DND-41 (cell line): ENCODE measurements around the gene UBR3.
"Not testable (repeated sequence)": the region's sequence is repeated elsewhere in the genome, so short reads cannot be mapped to it uniquely, and the experiment has no call there.

Experiments
- ATAC-seq: fragments of 200-7000 bp; cut with Tn5 transposase; 3 replicates; pipeline ENCODE4 v1.9.1; 2021; ENCODE audit warnings: low read depth; ENCODE audit not compliant: insufficient read depth
- DNase-seq: peaks from one replicate; pipeline ENCODE4 v3.0.0-alpha.2; 2020
- H2AFZ ChIP-seq: 2 replicates; pipeline ENCODE4 v1.6.0; 2012; ENCODE audit warnings: low read depth, low read length
- H3K27ac ChIP-seq: 2 replicates; pipeline ENCODE4 v1.5.1; 2012; ENCODE audit warnings: low read length, inconsistent platforms
- H3K27me3 ChIP-seq: fragments of 200-600 bp; sonication (generic); 2 replicates; pipeline ENCODE4 v1.6.0; 2012; ENCODE audit warnings: low read length, mild to moderate bottlenecking, inconsistent platforms; ENCODE audit not compliant: insufficient read depth, poor library complexity
- H3K36me3 ChIP-seq: 2 replicates; pipeline ENCODE4 v1.5.1; 2012; ENCODE audit warnings: low read length, inconsistent platforms; ENCODE audit not compliant: insufficient read depth
- H3K4me1 ChIP-seq: 2 replicates; pipeline ENCODE4 v1.5.1; 2012; ENCODE audit warnings: mild to moderate bottlenecking, low read length; ENCODE audit not compliant: insufficient read depth
- H3K4me2 ChIP-seq: 2 replicates; pipeline ENCODE4 v1.6.0; 2012; ENCODE audit warnings: mild to moderate bottlenecking, moderate library complexity, low read length, inconsistent platforms; ENCODE audit not compliant: insufficient read depth
- H3K4me3 ChIP-seq, 2 experiments: fragments of 200-600 bp in 1 of 2; shearing (Covaris generic) in 1 of 2; 2 replicates each; pipeline ENCODE4 v1.5.1; 2012 to 2016; ENCODE audit warnings: inconsistent platforms in 2 of 2, low read length in 2 of 2, mild to moderate bottlenecking in 2 of 2, low read depth in 1 of 2, moderate library complexity in 1 of 2
- H3K79me2 ChIP-seq: 2 replicates; pipeline ENCODE4 v1.6.0; 2012; ENCODE audit warnings: low read length, inconsistent platforms; ENCODE audit not compliant: insufficient read depth
- H3K9ac ChIP-seq: 2 replicates; pipeline ENCODE4 v1.6.0; 2012; ENCODE audit warnings: low read depth, mild to moderate bottlenecking, inconsistent platforms, low read length, moderate library complexity
- H3K9me3 ChIP-seq: 2 replicates; pipeline ENCODE4 v1.5.1; 2012; ENCODE audit warnings: low read length, moderate library complexity, mild to moderate bottlenecking, inconsistent platforms; ENCODE audit not compliant: insufficient read depth, severe bottlenecking
- H4K20me1 ChIP-seq: 2 replicates; pipeline ENCODE4 v1.6.0; 2012; ENCODE audit warnings: low read length; ENCODE audit not compliant: insufficient read depth
- CTCF ChIP-seq: IDR thresholded peaks from 2 replicates; pipeline ENCODE4 v1.5.1; 2012; ENCODE audit warnings: borderline replicate concordance, low read length, moderate library complexity, mild to moderate bottlenecking; ENCODE audit not compliant: poor library complexity, severe bottlenecking; ENCODE audit errors: extremely low read depth
- EZH2 ChIP-seq: IDR thresholded peaks from 3 replicates; pipeline ENCODE4 v1.6.1; 2012; ENCODE audit warnings: borderline replicate concordance, low read depth, mild to moderate bottlenecking, moderate library complexity, low read length, inconsistent platforms; ENCODE audit not compliant: severe bottlenecking

The UBR3 gene

GRCh38 chr2:170115501-170116229 is 288.4 kb downstream of the UBR3 start:
- Histone ChIP-seq H3K4me3 (no peak overlapping the region), H3K9me3 (no peaks in the 10 kb centered on the region), H3K36me3 (no peaks in the 10 kb centered on the region), H4K20me1 (no peaks in the 10 kb centered on the region), H3K4me1 (no peaks in the 10 kb centered on the region), H3K79me2 (no peaks in the 10 kb centered on the region), H3K9ac (no peak overlapping the region), H3K27me3 (no peaks in the 10 kb centered on the region), H2AFZ (no peak overlapping the region), H3K27ac (no peak overlapping the region), H3K4me2 (no peak overlapping the region)
- TF ChIP-seq CTCF (no peak), EZH2 (no peak)
- DNase-seq (no peak), ATAC-seq (no peak)

GRCh38 chr2:170118641-170119040 is 291.4 kb downstream of the UBR3 start:
- H3K27ac ChIP-seq: no peak overlapping the region
- no peaks in the 10 kb centered on the region for H3K27me3 ChIP-seq
- no peaks in the 10 kb centered on the region for H3K9me3 ChIP-seq
- H3K4me1 ChIP-seq: no peaks in the 10 kb centered on the region
- no peak for TF ChIP-seq CTCF
- no peaks in the 10 kb centered on the region for H3K79me2 ChIP-seq
- H2AFZ ChIP-seq: no peak overlapping the region
- no peak overlapping the region for H3K4me3 ChIP-seq
- no peaks in the 10 kb centered on the region for H3K36me3 ChIP-seq
- no peak overlapping the region for H3K4me2 ChIP-seq
- no peaks in the 10 kb centered on the region for H4K20me1 ChIP-seq
- no peak for DNase-seq
- no peak overlapping the region for H3K9ac ChIP-seq
- ATAC-seq: no peak

GRCh38 chr2:170119326-170119725 is 292.1 kb downstream of the UBR3 start:
- H3K27ac ChIP-seq, H3K36me3 ChIP-seq, H3K4me1 ChIP-seq, H3K27me3 ChIP-seq, H3K4me3 ChIP-seq, H2AFZ ChIP-seq, H3K4me2 ChIP-seq, H3K9me3 ChIP-seq, ATAC-seq, H3K9ac ChIP-seq, H4K20me1 ChIP-seq, H3K79me2 ChIP-seq, DNase-seq: not testable (repeated sequence)

GRCh38 chr2:170121689-170122088 is 294.4 kb downstream of the UBR3 start:
- ATAC-seq (no peak), DNase-seq (no peak)
- Histone ChIP-seq H3K9ac (no peak overlapping the region), H3K79me2 (no peaks in the 10 kb centered on the region), H3K4me3 (no peak overlapping the region), H3K27me3 (no peaks in the 10 kb centered on the region), H3K4me1 (no peaks in the 10 kb centered on the region), H3K27ac (no peak overlapping the region), H3K4me2 (no peak overlapping the region), H3K9me3 (no peaks in the 10 kb centered on the region), H4K20me1 (no peaks in the 10 kb centered on the region), H2AFZ (no peak overlapping the region), H3K36me3 (no peaks in the 10 kb centered on the region)
- TF ChIP-seq EZH2 (no peak), CTCF (no peak)
